SK-N-SH (cell line): ENCODE data around the gene TNFRSF1A. TPM values are rescaled to one million over a fixed set of nuclear protein-coding genes. Genes with fewer than 3 reads are reported as not detected.

Source experiments
- CTCF ChIA-PET: fragments of 300-600, 350-600 bp; formaldehyde crosslinking; extraction: SDS; loops from one replicate; lab custom pipeline; 2021; lab: Yijun Ruan, JAX
- POLR2A ChIA-PET: fragments of 350-600 bp; sonication (Branson Sonifier 250); formaldehyde crosslinking; extraction: SDS; loops from one replicate; lab custom pipeline; 2020; ENCODE audit warnings: antibody characterized with exemption, inconsistent platforms; lab: Yijun Ruan, JAX
- DNase-seq: peaks from one replicate; pipeline ENCODE4 v3.0.0; 2012
- H2AFZ ChIP-seq: fragments of 200-600 bp; sonication (generic); 2 replicates; pipeline ENCODE4 v1.8.1; 2016; ENCODE audit warnings: antibody characterized with exemption, mild to moderate bottlenecking, low read depth
- H3F3A ChIP-seq: fragments of 200-600 bp; sonication (generic); replicated peaks from 2 replicates; pipeline ENCODE3; 2016; ENCODE audit warnings: antibody characterized with exemption, mild to moderate bottlenecking; ENCODE audit not compliant: insufficient read depth
- H3K27ac ChIP-seq, 2 experiments: fragments of 200-500 bp in 1 of 2; fragments of 200-600 bp in 1 of 2; sonication (Bioruptor generic) in 1 of 2; sonication (generic), shearing (Covaris generic) in 1 of 2; 2 replicates each; pipeline versions ENCODE4 v1.5.1 to v1.6.1; 2014 to 2016; ENCODE audit warnings: low read depth in 2 of 2, inconsistent platforms in 1 of 2, low read length in 1 of 2, mild to moderate bottlenecking in 1 of 2, mixed read lengths in 1 of 2
- H3K27me3 ChIP-seq: fragments of 200-600 bp; sonication (generic), shearing (Covaris generic); 2 replicates; pipeline ENCODE4 v1.6.1; 2016; ENCODE audit warnings: mixed run types; ENCODE audit not compliant: insufficient read depth
- H3K36me3 ChIP-seq, 2 experiments: fragments of 200-500 bp in 1 of 2; fragments of 200-600 bp in 1 of 2; sonication (Bioruptor generic) in 1 of 2; sonication (generic) in 1 of 2; replicated peaks in 1 of 2; 2 replicates each; pipeline versions ENCODE3 to v1.5.1; 2014 to 2016; ENCODE audit warnings: low read length in 1 of 2, mild to moderate bottlenecking in 1 of 2; ENCODE audit not compliant: insufficient read depth in 2 of 2, control insufficient read depth in 1 of 2
- H3K4me1 ChIP-seq, 2 experiments: fragments of 200-500 bp in 1 of 2; fragments of 200-600 bp in 1 of 2; sonication (Bioruptor generic) in 1 of 2; sonication (generic), shearing (Covaris generic) in 1 of 2; 2 replicates each; pipeline versions ENCODE4 v1.5.1 to v1.6.1; 2014 to 2016; ENCODE audit warnings: low read depth in 1 of 2, low read length in 1 of 2, mixed run types in 1 of 2; ENCODE audit not compliant: insufficient read depth in 2 of 2, control insufficient read depth in 1 of 2
- H3K4me2 ChIP-seq: fragments of 200-600 bp; sonication (generic), shearing (Covaris generic); 2 replicates; pipeline ENCODE4 v1.6.1; 2017; ENCODE audit warnings: mixed run types
- H3K4me3 ChIP-seq, 2 experiments: fragments of 200-500 bp in 1 of 2; fragments of 200-600 bp in 1 of 2; sonication (Bioruptor generic) in 1 of 2; sonication (generic), shearing (Covaris generic) in 1 of 2; 2 replicates each; pipeline versions ENCODE4 v1.5.1 to v1.8.1; 2014 to 2016; ENCODE audit warnings: low read depth in 2 of 2, inconsistent platforms in 1 of 2, low read length in 1 of 2, mild to moderate bottlenecking in 1 of 2, mixed read lengths in 1 of 2, moderate library complexity in 1 of 2
- H3K79me2 ChIP-seq: fragments of 200-600 bp; sonication (generic); 2 replicates; pipeline ENCODE4 v1.8.1; 2017; ENCODE audit warnings: mild to moderate bottlenecking; ENCODE audit not compliant: insufficient read depth
- H3K9ac ChIP-seq: fragments of 200-600 bp; sonication (generic); 2 replicates; pipeline ENCODE4 v1.6.1; 2017; ENCODE audit warnings: mixed run types
- H3K9me2 ChIP-seq: fragments of 200-600 bp; sonication (generic); 2 replicates; pipeline ENCODE4 v1.6.1; 2017; ENCODE audit warnings: mixed run types
- H3K9me3 ChIP-seq: fragments of 200-600 bp; sonication (generic); 2 replicates; pipeline ENCODE4 v1.6.1; 2017; ENCODE audit warnings: mixed run types, mild to moderate bottlenecking, moderate library complexity
- H4K20me1 ChIP-seq: fragments of 200-600 bp; sonication (generic); 2 replicates; pipeline ENCODE4 v1.6.1; 2017; ENCODE audit warnings: mild to moderate bottlenecking, mixed run types; ENCODE audit not compliant: insufficient read depth
- ELF1 ChIP-seq: IDR thresholded peaks from 2 replicates; pipeline ENCODE4 v1.4.0; 2012
- EP300 ChIP-seq, 2 experiments: IDR thresholded peaks; 2 replicates each; pipeline versions ENCODE4 v1.4.0 to v1.6.1; 2012; ENCODE audit warnings: borderline replicate concordance in 1 of 2, low read depth in 1 of 2, low read length in 1 of 2
- GABPA ChIP-seq: IDR thresholded peaks from 2 replicates; pipeline ENCODE4 v1.4.0; 2012; ENCODE audit warnings: low read depth, mild to moderate bottlenecking
- MEF2A ChIP-seq: IDR thresholded peaks from 2 replicates; pipeline ENCODE4 v1.4.0; 2012; ENCODE audit warnings: low read depth, borderline replicate concordance
- NRF1 ChIP-seq: IDR thresholded peaks from 2 replicates; pipeline ENCODE4 v1.6.1; 2012; ENCODE audit warnings: low read depth, mild to moderate bottlenecking, low read length
- POLR2AphosphoS5 ChIP-seq: IDR thresholded peaks from 2 replicates; pipeline ENCODE4 v1.6.1; 2012; ENCODE audit warnings: low read depth, low read length
- RCOR1 ChIP-seq: fragments of 150-350 bp; IDR thresholded peaks from 2 replicates; pipeline ENCODE4 v1.6.1; 2017; ENCODE audit warnings: antibody characterized with exemption, low read length
- TCF12 ChIP-seq: IDR thresholded peaks from 2 replicates; pipeline ENCODE4 v1.4.0; 2012
- YY1 ChIP-seq: IDR thresholded peaks from 2 replicates; pipeline ENCODE4 v1.4.0; 2012; ENCODE audit warnings: low read depth, mild to moderate bottlenecking
- WGBS: methylation state at CpG from one replicate; pipeline ENCODE4 v1.1.6; 2017; ENCODE audit warnings: low lambda C conversion rate; 5-methylcytosine and 5-hydroxymethylcytosine counted together
- polyA plus RNA-seq, 3 experiments: library from polyadenylated mRNA; depleted of rRNA; stranded (reverse); fragments of >200 nt; gene quantifications; 2 replicates each; pipeline ENCODE4 v1.2.3, GENCODE V29; 2012
- TF ChIP-seq, protein P1 (sequence below): IDR thresholded peaks from 2 replicates; pipeline ENCODE4; 2012
- TF ChIP-seq, protein P2 (sequence below): IDR thresholded peaks from 2 replicates; pipeline ENCODE4 v1.6.1; 2012; ENCODE audit warnings: mild to moderate bottlenecking, low read depth, low read length, moderate library complexity
- TF ChIP-seq, protein P3 (sequence below): fragments of 150-350 bp; IDR thresholded peaks from 2 replicates; pipeline ENCODE4 v1.6.1; 2016; ENCODE audit warnings: mild to moderate bottlenecking, low read depth, low read length
- TF ChIP-seq, protein P4 (sequence below): fragments of 200-600 bp; sonication (generic); IDR thresholded peaks from 2 replicates; pipeline ENCODE4 v1.6.1; 2017; ENCODE audit warnings: antibody characterized with exemption, mild to moderate bottlenecking, moderate library complexity

Gene TNFRSF1A
- polyA plus RNA-seq, 1 of the 3 experiments (the other 2 are of a cell fraction) = 92.9 TPM

DNA sequence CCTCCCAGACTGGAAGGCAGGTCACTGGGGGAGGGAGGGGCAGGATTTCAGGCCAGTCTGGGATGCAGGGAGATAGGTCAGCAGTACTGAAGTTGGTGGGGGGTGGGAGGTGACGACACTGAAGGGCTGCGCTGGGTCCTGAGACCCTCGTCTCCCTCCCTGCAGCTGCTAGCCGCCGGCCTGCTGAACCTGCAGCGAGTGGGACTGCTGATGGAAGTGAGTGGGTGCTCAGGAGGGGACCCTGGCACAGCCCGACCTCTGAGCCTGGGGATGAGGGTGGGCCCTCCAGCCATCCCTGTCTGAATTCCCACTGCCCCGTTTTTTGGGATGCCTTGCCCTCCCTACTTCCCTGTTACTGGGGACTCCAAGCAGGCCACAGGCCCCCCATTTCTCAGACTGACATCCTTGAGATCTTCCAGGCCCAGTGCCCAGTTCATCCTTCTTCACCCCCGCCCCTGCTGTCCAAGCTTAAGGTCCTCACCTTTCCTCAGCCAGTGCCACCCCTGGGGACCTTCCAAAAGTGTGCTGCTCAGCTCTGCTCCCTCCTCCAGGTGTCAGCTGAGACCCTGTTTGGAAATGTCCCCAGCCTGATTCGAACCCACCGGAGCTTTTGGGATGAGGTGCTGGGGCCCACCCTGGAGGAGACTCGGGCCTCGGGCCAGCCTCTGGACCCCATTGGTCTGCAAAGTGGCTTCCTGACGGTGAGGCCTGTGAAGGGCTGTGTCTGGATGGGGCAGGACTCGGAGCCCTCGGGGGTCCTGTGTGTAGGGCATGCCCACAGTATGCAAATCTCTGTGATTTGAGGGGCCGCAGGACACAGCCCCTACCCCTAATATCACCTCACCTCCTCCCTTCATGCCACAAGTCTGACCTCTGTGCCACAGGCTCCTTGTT is 25.9 kb downstream of the TNFRSF1A start:
- ChIA-PET POLR2A (no interaction called here), CTCF (interaction anchor here (1.0 to 1.1 kb wide), 2 partner anchors 38 to 150 kb away, joined by 3 to 5 read pairs; no protein-coding TSS in a partner anchor)
- Histone ChIP-seq H3K4me2 (no peak overlapping the region), H3K27me3 (no peaks in the 10 kb centered on the region), H4K20me1 (no peaks in the 10 kb centered on the region), H3K79me2 (no peaks in the 10 kb centered on the region), H2AFZ (no peak overlapping the region), H3K9me2 (no peaks in the 10 kb centered on the region), H3K4me1 (peaks cover 0 to 8% of the 10 kb centered on the region in 2 experiments; a peak in 1 of 4 replicates), H3K9me3 (no peaks in the 10 kb centered on the region), H3F3A (peaks cover 6% of the 10 kb centered on the region), H3K9ac (no peak overlapping the region), H3K27ac (no peak overlapping the region), H3K36me3 (peaks cover 0 to 2% of the 10 kb centered on the region in 2 experiments), H3K4me3 (no peak overlapping the region)
- WGBS = 88% methylated on average over 15 of the region's 17 CpGs
- no peak for TF ChIP-seq RCOR1
- no peak for DNase-seq

DNA sequence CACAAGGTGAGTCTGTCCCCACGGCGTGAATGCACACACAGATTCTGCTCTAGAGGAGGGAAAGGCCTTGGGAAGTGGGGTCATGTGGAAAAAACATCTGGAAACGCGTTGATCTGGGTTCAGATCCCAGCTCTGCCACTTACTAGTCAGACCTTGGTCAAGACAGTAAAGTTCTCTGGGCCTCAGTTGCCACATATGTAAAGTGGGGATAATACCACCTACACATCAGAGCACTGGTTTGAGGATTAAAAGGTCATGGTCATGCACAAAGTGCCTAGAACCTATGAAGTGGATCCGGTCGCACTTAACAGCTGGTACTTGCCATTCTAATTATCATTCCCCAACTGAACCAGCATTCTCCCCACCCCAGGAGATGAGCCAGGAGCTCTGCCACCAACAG is 26.7 kb downstream of the TNFRSF1A start:
- no peaks in the 10 kb centered on the region for H4K20me1 ChIP-seq
- ChIA-PET POLR2A (no interaction called here), CTCF (interaction anchor here (0.9 to 1.1 kb wide), 2 partner anchors 11 to 37 kb away, joined by 3 read pairs; no protein-coding TSS in a partner anchor)
- H2AFZ ChIP-seq = no peak overlapping the region
- TF ChIP-seq YY1 = no peak
- H3K27ac ChIP-seq = no peak overlapping the region
- H3K36me3 ChIP-seq = no peaks in the 10 kb centered on the region
- DNase-seq = no peak
- no peaks in the 10 kb centered on the region for H3K9me3 ChIP-seq
- H3K4me2 ChIP-seq = no peak overlapping the region
- no peaks in the 10 kb centered on the region for H3K79me2 ChIP-seq
- no peaks in the 10 kb centered on the region for H3K9me2 ChIP-seq
- H3K27me3 ChIP-seq = no peaks in the 10 kb centered on the region
- no peak overlapping the region for H3K4me3 ChIP-seq
- H3F3A ChIP-seq = no peaks in the 10 kb centered on the region
- 98% methylated on average over 6 of the region's 6 CpGs for WGBS
- H3K4me1 ChIP-seq = peaks cover 0 to 10% of the 10 kb centered on the region in 2 experiments; a peak in 1 of 4 replicates
- no peak overlapping the region for H3K9ac ChIP-seq

DNA sequence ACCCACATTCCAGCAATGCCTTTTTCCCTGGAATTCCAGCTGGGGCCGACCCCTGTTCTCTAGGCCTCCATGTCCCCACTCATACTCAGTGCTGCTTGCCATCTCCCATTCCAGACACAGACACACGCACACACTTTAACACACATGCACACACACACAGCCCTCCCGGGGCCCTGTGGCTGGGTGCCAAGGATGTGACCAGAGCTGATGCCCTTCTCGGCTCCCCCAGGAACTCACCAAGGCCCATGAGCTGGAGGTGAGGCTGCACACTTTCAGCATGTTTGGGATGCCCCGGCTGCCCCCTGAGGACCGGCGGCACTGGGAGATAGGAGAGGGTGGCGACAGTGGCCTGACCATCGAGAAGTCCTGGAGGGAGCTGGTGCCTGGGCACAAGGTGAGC is 27.1 kb downstream of the TNFRSF1A start:
- Histone ChIP-seq H3K9me3 (no peaks in the 10 kb centered on the region), H3K9ac (no peak overlapping the region), H3K27me3 (no peaks in the 10 kb centered on the region), H2AFZ (no peak overlapping the region), H3K79me2 (no peaks in the 10 kb centered on the region), H4K20me1 (no peaks in the 10 kb centered on the region), H3K4me3 (no peak overlapping the region), H3K4me1 (peaks cover 0 to 12% of the 10 kb centered on the region in 2 experiments; a peak in 1 of 4 replicates), H3K36me3 (no peaks in the 10 kb centered on the region), H3F3A (no peaks in the 10 kb centered on the region), H3K9me2 (no peaks in the 10 kb centered on the region), H3K27ac (no peak overlapping the region), H3K4me2 (no peak overlapping the region)
- no peak for DNase-seq
- POLR2A ChIA-PET = no interaction called here
- 79% methylated on average over 9 of the region's 9 CpGs for WGBS
- CTCF ChIA-PET = interaction anchor here (0.9 kb wide), 1 partner anchor 12 kb away, joined by 3 read pairs; no protein-coding TSS in a partner anchor
- TF ChIP-seq NRF1 = no peak
- no peak for TF ChIP-seq EP300 (IDR thresholded peaks at IDR 0.05; ENCODE audit: borderline replicate concordance in 1 of 2, low read depth in 1 of 2, low read length in 1 of 2)
- TF ChIP-seq GABPA = no peak
- no peak for TF ChIP-seq POLR2AphosphoS5
- TF ChIP-seq, protein P1, sequence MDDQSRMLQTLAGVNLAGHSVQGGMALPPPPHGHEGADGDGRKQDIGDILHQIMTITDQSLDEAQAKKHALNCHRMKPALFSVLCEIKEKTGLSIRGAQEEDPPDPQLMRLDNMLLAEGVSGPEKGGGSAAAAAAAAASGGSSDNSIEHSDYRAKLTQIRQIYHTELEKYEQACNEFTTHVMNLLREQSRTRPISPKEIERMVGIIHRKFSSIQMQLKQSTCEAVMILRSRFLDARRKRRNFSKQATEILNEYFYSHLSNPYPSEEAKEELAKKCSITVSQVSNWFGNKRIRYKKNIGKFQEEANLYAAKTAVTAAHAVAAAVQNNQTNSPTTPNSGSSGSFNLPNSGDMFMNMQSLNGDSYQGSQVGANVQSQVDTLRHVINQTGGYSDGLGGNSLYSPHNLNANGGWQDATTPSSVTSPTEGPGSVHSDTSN = no peak
- no peak for TF ChIP-seq TCF12
- TF ChIP-seq MEF2A = no peak
- TF ChIP-seq ELF1 = no peak
- TF ChIP-seq, protein P2, sequence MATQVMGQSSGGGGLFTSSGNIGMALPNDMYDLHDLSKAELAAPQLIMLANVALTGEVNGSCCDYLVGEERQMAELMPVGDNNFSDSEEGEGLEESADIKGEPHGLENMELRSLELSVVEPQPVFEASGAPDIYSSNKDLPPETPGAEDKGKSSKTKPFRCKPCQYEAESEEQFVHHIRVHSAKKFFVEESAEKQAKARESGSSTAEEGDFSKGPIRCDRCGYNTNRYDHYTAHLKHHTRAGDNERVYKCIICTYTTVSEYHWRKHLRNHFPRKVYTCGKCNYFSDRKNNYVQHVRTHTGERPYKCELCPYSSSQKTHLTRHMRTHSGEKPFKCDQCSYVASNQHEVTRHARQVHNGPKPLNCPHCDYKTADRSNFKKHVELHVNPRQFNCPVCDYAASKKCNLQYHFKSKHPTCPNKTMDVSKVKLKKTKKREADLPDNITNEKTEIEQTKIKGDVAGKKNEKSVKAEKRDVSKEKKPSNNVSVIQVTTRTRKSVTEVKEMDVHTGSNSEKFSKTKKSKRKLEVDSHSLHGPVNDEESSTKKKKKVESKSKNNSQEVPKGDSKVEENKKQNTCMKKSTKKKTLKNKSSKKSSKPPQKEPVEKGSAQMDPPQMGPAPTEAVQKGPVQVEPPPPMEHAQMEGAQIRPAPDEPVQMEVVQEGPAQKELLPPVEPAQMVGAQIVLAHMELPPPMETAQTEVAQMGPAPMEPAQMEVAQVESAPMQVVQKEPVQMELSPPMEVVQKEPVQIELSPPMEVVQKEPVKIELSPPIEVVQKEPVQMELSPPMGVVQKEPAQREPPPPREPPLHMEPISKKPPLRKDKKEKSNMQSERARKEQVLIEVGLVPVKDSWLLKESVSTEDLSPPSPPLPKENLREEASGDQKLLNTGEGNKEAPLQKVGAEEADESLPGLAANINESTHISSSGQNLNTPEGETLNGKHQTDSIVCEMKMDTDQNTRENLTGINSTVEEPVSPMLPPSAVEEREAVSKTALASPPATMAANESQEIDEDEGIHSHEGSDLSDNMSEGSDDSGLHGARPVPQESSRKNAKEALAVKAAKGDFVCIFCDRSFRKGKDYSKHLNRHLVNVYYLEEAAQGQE = no peak
- TF ChIP-seq, protein P3, sequence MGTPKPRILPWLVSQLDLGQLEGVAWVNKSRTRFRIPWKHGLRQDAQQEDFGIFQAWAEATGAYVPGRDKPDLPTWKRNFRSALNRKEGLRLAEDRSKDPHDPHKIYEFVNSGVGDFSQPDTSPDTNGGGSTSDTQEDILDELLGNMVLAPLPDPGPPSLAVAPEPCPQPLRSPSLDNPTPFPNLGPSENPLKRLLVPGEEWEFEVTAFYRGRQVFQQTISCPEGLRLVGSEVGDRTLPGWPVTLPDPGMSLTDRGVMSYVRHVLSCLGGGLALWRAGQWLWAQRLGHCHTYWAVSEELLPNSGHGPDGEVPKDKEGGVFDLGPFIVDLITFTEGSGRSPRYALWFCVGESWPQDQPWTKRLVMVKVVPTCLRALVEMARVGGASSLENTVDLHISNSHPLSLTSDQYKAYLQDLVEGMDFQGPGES = no peak
- TF ChIP-seq, protein P4, sequence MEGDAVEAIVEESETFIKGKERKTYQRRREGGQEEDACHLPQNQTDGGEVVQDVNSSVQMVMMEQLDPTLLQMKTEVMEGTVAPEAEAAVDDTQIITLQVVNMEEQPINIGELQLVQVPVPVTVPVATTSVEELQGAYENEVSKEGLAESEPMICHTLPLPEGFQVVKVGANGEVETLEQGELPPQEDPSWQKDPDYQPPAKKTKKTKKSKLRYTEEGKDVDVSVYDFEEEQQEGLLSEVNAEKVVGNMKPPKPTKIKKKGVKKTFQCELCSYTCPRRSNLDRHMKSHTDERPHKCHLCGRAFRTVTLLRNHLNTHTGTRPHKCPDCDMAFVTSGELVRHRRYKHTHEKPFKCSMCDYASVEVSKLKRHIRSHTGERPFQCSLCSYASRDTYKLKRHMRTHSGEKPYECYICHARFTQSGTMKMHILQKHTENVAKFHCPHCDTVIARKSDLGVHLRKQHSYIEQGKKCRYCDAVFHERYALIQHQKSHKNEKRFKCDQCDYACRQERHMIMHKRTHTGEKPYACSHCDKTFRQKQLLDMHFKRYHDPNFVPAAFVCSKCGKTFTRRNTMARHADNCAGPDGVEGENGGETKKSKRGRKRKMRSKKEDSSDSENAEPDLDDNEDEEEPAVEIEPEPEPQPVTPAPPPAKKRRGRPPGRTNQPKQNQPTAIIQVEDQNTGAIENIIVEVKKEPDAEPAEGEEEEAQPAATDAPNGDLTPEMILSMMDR = no peak
